Activated naive CD4-positive, alpha-beta T cell (primary cell): ENCODE results near the gene SMIM10L2A.
"Not testable (repeated sequence)": the region's sequence is repeated elsewhere in the genome, so short reads cannot be mapped to it uniquely, and the experiment has no call there.

ENCODE experiments used
- DNase-seq, 4 experiments: peaks; one replicate each; lab custom pipeline; 2025; lab: John Stamatoyannopoulos, UW

SMIM10L2A gene

DNA sequence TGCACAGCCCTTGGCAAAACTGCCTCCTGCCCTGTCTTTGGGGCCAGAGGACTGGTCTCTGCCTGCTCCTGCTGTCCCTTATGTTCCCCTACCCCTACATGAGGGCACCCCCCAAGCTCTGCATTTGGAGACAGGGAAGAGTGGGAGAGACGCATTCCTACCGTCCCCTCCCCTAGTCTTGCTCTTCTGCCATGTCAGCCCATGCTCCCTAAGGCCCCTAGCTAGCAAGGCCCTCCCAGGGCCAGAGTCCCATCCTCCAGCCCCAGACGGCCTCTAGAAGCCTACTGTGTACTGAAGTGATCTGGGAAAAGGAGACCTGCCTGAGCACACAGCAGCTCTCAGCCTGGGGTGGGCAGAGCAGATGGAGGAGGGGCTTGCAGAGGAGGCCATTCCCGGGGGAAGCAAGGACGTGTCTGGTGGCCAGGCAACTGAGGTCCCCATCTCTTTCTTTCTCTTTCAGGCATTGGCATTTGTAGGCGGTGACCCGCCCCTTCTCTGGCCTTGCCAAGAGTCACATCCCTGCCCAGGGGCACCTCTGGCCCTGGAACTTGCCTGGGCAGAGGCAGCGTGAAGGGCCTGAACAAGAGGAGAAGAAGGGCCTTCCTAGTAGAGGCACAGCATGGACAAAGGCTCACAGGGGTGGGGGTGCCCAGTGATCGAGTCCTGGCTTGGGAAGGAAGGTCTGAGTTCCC, 1.6 kb downstream of the SMIM10L2A start:
- DNase-seq: not testable (repeated sequence)

DNA sequence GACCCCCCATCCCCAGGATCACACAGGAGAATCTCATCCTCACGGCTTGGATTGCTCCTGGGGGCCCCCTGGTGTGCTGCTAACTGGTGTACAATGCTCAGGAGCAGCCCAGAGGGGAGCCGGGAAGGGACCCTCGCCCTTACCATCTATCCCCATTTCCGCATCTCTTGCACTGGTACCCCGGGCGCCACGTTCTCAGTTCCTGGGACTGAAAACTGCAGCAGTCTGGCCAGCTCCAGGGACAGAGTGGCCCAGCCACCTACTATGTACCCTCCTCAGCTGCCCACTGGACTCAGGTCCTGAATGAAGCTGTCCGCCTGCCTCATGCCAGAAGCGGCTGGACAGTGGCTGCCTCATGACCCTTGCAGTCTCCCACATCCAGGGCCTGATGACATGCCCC, 2.7 kb downstream of the SMIM10L2A start:
- DNase-seq: no peak

DNA sequence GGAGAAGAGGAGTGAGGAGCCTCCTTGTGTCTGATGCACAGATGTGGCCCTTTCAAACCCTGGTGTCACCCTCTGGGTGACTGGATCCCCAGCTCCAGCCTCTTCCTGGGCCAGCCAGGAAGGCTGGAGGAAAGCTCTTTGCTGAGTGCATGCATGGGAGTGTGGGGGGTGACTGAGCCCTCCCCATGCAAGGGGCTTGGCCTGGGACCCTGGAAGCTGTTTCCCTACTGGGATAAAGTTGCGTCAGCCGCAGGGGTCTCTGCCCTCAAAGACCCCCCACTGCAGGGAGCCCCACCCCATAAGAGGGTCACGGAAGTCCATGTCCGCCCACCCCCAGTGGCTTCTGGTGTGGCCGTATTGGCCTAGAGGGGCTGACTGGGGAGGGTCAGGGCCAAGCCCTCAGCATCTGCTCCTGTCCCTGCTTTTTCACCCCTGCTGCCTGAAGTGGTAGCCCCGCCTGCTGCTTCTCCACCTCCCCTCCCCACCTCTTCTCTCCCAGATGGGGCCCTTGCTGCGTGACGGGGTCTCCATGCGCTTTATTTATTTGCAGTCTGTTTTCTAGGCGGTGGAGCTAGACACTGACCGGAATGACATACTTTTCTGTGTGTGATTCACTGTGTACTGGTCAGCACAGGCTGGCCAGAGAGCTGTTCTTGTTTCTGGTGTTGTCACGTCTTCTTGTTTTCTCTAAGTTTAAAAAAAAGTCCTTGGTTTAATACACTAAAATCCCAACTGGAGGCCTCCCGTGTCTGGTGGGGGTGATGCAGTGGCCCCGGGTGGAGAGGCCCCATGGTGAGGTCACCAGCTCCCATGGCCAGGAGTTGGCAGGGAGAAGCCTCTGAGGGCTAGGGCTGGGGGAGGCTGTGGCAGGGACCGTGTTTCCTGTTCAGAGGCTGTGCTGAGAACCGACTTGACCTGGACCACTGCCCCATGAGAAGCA, 3.6 kb downstream of the SMIM10L2A start:
- no peak for DNase-seq

DNA sequence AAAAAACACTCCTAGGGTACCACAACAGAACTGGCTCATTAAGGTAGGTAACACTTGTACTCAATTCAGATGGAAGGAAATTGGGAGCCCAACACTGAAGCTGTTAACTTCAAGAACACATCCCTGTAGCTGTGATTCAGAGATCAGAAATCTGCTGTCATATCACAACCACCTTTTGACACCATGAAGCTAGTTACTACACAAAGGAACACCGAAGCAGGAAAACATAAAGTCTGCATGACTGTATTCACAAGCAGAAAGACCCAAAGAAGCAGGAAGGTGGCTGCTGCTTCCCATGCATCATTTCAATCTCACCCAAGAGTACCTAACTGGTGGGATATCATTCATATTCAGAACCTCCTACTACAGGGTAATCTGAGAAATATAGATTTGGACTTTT, 7.7 kb downstream of the SMIM10L2A start:
- DNase-seq: no peak

DNA sequence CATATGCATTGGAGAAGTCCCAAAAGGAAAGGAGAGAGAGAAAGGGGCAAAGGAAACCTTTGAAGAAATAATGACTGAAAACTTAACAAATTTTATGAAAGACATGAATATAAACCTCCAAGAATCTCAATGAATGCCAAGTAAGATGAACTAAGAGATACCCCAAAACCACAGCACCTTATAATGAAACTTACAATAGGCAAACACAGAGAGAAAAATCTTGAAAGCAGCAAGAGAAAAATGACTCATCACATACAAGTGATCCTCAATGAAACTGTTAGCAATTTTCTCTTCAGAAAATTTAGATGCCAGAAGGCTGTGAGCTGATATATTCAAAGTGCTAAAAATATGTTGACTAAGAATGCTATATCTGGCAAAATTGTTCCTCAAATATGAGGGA, 10.1 kb downstream of the SMIM10L2A start:
- DNase-seq: no peak

DNA sequence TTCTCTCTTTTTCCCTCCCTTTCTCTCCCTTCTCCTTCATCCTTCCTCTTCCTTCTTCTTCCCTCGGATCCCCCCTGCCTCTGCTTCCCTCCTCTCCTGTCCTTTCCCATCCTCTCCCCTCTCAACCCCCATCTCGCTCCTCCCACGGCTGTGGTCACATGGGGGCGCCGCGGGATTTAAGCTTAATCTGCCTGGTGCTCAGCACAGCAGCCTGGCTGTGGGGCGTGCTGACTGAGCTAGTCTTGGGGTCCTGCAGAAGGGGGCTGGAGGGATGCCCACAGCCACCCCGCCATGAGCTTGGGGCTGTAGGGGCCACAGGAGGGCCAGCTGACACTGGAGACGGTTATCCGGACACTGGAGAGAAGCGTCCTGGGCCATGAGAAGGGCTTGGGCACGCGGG, 10.7 kb downstream of the SMIM10L2A start:
- DNase-seq: no peak

DNA sequence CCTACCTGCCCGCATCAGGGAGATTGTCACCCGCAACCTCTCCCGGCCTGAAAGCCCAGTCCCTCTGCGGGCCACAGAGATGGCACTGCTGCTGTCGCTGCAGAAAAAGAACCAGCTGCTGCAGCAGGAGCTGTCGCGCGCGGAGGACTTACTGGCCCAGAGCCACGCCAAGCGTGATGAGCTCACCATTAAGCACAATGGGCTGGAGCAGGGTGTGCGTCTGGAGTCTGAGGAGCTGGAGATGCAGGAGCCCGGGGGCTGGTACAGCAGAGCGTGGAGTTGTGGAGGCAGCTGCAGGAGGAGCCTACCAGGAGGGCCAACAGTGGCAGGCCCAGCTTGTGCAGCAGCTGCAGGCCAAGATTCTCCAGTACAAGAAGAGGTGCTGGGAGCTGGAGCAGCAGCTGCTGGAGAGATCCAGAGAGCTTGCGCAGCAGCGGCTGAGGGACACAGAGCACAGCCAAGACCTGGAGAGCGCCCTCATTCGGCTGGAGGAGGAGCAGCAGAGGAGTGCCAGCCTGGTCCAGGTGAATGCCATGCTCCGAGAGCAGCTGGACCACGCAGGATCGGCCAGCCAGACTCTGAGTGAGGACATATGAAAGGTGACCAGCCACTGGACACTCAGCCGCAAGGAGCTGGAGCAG, 11.3 kb downstream of the SMIM10L2A start:
- DNase-seq: no peak

DNA sequence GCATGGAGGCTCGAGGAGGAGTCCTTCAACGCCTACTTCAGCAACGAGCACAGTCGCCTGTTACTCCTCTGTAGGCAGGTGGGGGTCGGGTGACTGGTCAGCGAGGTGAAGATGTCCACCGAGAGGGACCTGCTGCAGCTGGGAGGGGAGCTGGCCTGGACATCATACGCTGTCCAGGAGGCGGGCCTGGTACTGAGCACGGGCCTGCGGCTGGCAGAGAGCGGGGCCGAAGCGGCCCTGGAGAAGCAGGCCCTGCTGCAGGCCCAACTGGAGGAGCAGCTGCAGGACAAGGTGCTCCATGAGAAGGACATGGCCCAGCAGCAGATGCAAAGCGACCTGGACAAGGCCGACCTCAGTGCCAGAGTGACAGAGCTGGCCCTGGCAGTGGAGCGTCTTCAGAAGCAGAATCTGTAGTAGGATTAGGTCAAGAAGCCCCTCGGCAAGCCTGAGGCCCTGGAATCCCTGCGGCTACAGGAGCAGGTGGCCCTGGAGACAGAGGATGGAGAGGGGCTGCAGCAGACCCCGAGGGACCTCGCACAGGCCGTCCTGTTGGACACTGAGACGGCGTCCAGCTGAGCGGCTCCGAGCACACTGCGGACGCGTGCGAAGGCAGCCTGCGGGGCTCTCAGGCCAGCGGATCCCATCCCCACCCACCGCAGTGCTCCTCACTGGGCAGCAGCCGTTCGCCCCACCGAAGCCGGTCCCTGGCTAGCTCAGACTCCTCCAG, 11.9 kb downstream of the SMIM10L2A start:
- DNase-seq: no peak

DNA sequence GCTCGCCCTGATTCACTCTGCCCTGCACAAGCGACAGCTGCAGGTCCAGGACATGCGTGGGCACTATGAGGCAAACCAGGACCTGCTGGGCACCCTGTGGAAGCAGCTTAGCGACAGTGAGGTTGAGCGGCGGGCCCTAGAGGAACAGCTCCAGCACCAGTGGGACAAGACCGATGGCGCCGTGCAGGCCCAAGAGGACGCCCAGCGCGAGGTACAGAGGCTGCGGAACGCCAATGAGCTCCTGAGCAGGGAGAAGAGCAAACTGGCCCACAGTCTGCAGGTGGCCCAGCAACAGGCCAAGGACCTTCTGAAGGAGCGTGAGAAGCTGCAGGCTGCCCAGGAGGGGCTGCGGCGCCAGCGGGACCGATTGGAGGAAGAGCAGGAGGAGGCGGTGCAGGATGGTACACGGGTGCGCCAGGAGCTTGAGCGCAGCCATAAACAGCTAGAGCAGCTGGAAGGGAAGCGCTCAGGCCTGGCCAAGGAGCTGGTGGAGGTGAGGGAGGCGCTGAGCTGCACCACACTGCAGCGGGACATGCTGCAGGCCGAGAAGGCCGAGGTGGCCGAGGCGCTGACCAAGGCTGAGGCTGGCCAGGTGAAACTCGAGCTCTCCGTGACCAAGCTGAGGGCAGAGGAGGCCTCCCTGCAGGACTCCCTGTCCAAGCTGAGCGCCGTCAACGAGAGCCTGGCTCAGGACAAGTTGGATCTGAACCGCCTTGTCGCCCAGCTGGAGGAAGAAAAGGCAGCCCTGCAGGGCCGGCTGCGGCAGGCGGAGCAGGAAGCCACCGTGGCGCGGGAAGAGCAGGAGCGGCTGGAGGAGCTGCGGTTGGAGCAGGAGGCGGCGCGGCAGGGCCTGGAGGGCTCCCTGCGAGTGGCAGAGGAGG, 12.8 kb downstream of the SMIM10L2A start:
- no peak for DNase-seq

DNA sequence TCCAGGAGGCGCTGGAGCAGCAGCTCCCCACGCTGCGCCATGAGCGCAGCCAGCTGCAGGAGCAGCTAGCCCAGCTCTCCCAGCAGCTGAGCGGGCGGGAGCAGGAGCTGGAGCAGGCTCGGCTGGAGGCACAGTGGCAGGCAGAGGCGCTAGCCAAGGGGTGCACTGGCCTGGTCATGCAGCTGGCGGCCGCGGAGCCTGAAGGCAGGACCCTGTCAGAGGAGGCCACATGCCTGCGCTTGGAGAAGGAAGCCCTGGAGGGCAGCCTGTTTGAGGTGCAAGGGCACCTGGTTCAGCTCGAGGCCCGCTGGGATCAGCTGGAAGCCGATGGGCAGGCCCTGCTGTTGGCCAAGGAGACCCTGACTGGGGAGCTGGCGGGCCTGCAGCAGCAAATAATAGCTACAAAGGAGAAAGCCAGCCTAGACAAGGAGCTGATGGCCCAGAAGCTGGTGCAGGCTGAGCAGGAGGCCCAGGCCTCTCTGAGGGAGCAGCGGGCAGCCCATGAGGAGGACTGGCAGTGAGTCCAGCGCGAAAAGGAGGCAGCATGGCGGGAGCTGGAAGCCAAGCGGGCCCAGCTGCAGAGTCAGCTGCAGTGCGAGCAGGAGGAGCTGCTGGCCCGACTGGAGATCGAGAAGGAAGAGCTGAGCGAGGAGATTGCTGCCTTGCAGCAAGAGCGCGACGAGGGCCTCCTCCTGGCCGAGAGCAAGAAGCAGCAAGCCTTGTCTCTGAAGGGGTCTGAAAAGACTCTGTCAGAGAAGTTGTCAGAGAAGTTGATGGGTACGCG, 13.6 kb downstream of the SMIM10L2A start:
- no peak for DNase-seq

DNA sequence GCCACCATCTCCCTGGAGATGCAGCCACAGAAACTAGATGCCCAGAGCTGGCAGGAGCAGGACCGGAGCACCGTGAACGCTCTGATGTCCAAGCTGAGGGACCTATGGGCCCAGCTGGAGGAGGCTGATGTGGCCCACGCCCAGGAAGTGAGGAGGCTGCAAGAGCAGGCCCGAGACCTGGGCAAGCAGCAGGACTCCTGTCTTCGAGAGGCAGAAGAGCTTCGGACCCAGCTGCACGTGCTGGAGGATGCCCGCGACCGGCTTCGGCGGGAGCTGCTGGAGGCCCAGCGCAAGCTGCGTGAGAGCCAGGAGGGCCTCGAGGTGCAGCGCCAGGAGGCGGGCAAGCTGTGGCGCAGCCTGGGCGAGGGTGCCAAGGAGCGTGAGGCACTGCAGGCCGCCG, 14.2 kb downstream of the SMIM10L2A start:
- DNase-seq: no peak

DNA sequence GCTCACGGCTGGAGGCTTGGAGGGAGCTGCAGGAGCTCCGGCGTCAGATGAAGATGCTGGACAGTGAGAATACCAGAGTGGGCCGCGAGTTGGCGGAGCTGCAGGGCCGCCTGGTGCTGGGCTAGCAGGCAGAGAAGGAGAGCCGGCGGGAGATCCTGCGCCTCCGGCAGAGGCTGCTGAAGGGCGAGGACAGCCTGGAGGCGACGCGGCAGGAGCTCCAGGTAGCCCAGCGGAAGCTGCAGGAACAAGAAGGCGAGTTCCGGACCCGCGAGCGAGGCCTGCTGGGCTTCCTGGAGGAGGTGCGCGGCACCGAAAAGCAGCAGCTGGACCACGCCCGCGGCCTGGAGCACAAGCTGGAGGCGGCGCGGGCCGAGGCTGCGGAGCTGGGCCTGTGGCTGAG, 14.7 kb downstream of the SMIM10L2A start:
- DNase-seq: no peak

DNA sequence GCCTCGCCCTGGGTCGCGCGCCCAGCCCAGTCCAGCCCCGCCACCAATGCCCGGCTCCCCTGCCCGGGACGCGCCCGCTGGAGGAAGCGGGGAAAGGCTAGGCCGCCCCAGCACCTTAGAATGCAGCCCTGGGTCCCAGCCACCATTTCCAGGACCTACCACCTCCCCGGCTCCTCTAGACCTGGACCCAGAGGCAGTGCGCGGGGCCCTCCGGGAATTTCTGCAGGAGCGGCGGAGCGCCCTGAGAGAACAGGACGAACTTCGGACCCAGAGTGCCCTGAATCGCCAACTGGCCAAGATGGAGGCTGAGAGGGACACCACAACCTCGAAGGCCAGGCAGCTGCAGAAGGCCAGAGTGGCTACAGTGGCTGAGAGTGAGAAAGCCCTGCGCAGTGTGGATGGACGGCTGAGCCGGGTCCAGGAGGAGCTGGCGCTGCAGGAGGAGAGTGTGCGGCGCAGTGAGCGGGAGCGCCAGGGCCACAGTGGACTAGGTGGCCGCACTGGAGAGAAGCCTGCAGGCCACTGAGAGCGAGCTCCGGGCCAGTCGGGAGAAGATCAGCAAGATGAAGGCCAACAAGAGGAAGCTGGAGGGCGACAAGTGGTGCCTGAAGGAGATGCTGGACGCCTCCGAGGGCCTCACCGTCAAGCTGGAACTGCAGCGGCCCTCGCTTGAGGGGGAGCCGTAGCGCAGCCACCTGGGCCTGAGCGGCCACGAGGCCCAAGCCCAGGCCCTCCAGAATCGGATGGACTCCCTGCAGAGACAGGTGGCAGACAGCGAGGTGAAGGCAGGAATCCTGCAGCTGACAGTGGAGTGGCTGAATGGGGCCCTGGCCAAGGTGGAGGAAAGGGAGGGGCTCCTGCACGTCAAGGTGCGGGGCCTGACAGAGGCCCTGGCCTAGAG, 15.5 kb downstream of the SMIM10L2A start:
- no peak for DNase-seq

DNA sequence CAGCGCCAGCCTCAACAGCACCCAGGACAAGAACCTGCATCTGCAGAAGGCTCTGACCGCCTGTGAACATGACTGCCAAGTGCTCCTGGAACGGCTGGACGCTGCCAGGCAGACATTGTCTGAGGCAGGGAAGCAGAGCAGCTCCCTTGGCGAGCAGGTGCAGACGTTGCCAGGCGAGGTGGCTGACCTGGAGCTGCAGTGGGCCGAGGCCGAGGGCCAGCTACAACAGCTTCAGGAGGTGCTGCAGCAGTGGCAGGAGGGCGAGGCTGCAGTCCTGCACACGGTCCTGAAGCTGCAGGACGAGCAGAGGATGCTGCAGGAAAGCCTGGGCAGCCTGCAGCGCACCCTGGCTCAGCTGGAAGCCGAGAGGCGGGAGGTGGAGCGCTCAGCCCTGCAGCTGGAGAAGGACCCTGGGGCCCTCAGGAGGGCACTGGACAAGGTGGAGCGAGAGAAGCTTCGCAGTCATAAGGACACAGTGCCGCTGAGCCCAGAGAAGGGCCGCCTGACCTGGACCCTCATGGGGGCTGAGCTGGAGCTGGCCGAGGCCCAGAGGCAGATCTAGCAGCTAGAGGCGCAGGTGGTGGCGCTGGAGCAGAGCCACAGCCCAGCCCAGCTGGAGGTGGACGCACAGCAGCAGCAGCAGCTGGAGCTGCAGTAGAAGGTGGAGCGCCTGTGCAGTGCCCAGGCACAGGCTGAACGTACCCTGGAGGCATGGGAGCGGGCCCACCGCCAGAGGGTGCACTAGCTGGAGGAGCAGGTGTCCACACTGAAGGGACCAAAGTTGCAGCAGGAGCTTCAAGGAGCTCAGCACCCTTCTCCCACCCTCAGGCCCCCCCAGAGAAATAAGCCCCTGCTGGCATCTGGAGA, 16.4 kb downstream of the SMIM10L2A start:
- no peak for DNase-seq

DNA sequence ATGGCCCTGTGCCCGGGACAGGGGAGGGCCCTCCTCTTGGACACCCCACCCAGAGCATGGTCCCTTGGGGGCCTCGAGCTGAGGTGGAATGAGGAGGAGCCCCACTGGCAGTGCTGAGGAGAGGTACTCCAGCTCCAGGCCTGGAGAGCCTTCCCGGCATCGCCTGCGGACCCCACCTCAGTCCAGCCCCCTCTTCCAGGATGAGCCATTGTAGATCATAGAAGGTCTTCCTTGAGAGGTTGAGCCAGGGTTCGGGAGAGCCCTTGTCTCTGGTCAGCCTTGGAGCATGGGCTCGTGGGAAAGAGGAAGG, 16.9 kb downstream of the SMIM10L2A start:
- DNase-seq: no peak

DNA sequence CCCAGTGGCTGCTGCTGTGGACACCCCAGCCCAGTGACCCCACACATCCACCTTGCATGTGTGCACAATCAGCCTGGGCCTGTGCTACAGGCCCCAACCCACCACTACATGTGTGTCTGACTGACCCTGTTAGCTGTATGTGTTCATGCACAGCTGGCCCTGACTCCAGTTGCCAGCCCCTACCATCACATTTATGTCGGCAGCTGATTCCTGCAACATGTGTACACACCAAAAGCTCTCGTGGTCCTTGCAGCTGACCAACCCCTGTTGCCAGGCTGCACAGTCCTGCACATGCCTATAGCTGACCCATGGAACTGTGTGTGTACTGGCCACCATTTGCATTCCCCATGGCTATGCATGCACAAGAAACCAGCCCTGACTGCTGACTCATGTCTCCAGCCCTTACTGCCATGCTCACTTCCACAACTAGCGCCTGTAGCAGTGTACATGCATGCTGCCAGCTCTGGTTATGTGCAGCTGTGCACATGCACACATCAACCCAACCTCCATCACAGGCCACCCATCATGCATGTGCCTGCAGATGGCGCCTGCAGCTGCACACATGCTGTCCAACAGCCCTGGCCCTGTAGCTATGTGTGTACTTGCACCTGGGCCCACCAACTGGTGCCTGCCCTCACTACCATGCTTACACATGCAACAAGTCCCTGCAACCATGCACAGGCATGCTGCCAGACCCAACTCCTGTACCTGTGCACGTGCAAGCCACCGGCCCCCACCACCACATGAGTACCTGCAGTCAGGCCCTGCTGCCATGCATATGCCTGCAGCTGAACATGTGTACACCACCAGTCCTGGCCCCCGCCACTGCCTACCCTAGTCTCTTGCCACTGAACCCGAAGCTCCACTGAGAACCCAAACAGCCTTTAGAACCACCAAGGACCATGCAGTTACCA, 28.1 kb downstream of the SMIM10L2A start:
- no peak for DNase-seq

DNA sequence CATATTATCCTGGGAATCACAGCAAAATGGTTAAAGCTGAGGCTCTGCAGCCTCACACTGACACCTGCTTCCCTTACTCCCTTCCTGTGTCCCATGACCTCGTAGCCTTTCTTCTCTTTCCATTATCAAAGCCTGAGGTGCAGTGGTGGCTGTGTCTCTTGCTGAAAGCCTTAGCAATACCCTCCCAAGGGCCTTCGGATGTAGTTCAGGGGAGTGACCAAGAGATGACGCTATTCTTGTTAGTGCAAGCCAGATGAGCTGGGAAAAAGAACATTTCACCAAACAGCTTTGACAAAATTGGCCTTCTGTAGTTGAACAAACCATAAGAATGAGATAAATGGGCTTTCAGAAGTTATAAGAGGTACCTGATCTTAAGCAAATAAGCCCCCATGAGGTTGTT, 31.6 kb downstream of the SMIM10L2A start:
- no peak for DNase-seq
